ENCODE measurements around the gene BAIAP3.
"Not testable (repeated sequence)": the region's sequence is repeated elsewhere in the genome, so short reads cannot be mapped to it uniquely, and the experiment has no call there.

The BAIAP3 gene

GRCh38 chr16:1333149-1333812 lies at the start of gene BAIAP3:
BAIAP3 (plus strand) TSS chr16:1333645; CDS start chr16:1338550, 4,905 bp downstream.
- peak in 2 of 4 experiments; percentile 29 to 38 for DNase-seq (ENCODE audit: low read depth in 4 of 4, low spot score in 1 of 4)

- no peak for DNase-seq (ENCODE audit: low read depth in 4 of 4, low spot score in 1 of 4)
Measured at GRCh38 chr16:1283996-1284616, 49.3 kb upstream of the BAIAP3 start.

GRCh38 chr16:1285669-1286512 lies 47.6 kb upstream of the BAIAP3 start:
- no peak for DNase-seq (ENCODE audit: low read depth in 4 of 4, low spot score in 1 of 4)

GRCh38 chr16:1286513-1287094 lies 46.8 kb upstream of the BAIAP3 start:
- no peak for DNase-seq (ENCODE audit: low read depth in 4 of 4, low spot score in 1 of 4)

GRCh38 chr16:1287982-1288670 lies 45.3 kb upstream of the BAIAP3 start:
- DNase-seq (ENCODE audit: low read depth in 4 of 4, low spot score in 1 of 4): no peak

GRCh38 chr16:1288813-1289476 lies 44.5 kb upstream of the BAIAP3 start:
- no peak for DNase-seq (ENCODE audit: low read depth in 4 of 4, low spot score in 1 of 4)

- no peak for DNase-seq (ENCODE audit: low read depth in 4 of 4, low spot score in 1 of 4)
Measured at GRCh38 chr16:1289477-1289866, 44.0 kb upstream of the BAIAP3 start.

GRCh38 chr16:1290063-1290501 lies 43.4 kb upstream of the BAIAP3 start:
- DNase-seq (ENCODE audit: low read depth in 4 of 4, low spot score in 1 of 4): no peak

GRCh38 chr16:1290860-1291575 lies 42.4 kb upstream of the BAIAP3 start:
- no peak for DNase-seq (ENCODE audit: low read depth in 4 of 4, low spot score in 1 of 4)

GRCh38 chr16:1291576-1291974 lies 41.9 kb upstream of the BAIAP3 start:
- no peak for DNase-seq (ENCODE audit: low read depth in 4 of 4, low spot score in 1 of 4)

GRCh38 chr16:1292208-1292607 lies 41.2 kb upstream of the BAIAP3 start:
- not testable (repeated sequence) for DNase-seq (ENCODE audit: low read depth in 4 of 4, low spot score in 1 of 4)

- DNase-seq (ENCODE audit: low read depth in 4 of 4, low spot score in 1 of 4): not testable (repeated sequence)
Measured at GRCh38 chr16:1292808-1293207, 40.6 kb upstream of the BAIAP3 start.

GRCh38 chr16:1293921-1294656 lies 39.4 kb upstream of the BAIAP3 start:
- DNase-seq (ENCODE audit: low read depth in 4 of 4, low spot score in 1 of 4): no peak

GRCh38 chr16:1295465-1295864 lies 38.0 kb upstream of the BAIAP3 start:
- no peak for DNase-seq (ENCODE audit: low read depth in 4 of 4, low spot score in 1 of 4)

GRCh38 chr16:1296688-1297017 lies 36.8 kb upstream of the BAIAP3 start:
- DNase-seq (ENCODE audit: low read depth in 4 of 4, low spot score in 1 of 4): not testable (repeated sequence)

GRCh38 chr16:1297018-1297696 lies 36.3 kb upstream of the BAIAP3 start:
- DNase-seq (ENCODE audit: low read depth in 4 of 4, low spot score in 1 of 4): no peak

GRCh38 chr16:1298406-1298805 lies 35.0 kb upstream of the BAIAP3 start:
- DNase-seq (ENCODE audit: low read depth in 4 of 4, low spot score in 1 of 4): no peak

GRCh38 chr16:1299012-1299867 lies 34.2 kb upstream of the BAIAP3 start:
- no peak for DNase-seq (ENCODE audit: low read depth in 4 of 4, low spot score in 1 of 4)
